HepG2 (cell line): ENCODE results near the gene COASY. TPM values are rescaled to one million over a fixed set of nuclear protein-coding genes. Genes with fewer than 3 reads are reported as not detected.

ENCODE experiments used
- ADNP ChIP-seq: sonication (generic); formaldehyde crosslinking; IDR thresholded peaks from 2 replicates; pipeline ENCODE4 v1.4.0; 2020; ENCODE audit warnings: missing genetic modification reagents
- ARID2 ChIP-seq: sonication (generic); formaldehyde crosslinking; IDR thresholded peaks from 2 replicates; pipeline ENCODE4 v1.8.1; 2022; ENCODE audit warnings: mild to moderate bottlenecking, missing genetic modification reagents, borderline replicate concordance
- CTCF ChIP-seq: sonication (generic); formaldehyde crosslinking; IDR thresholded peaks from 2 replicates; pipeline ENCODE4 v1.5.0; 2020; ENCODE audit warnings: mild to moderate bottlenecking, missing genetic modification reagents, moderate library complexity
- DPF2 ChIP-seq: sonication (generic); formaldehyde crosslinking; IDR thresholded peaks from 2 replicates; pipeline ENCODE4 v1.4.0; 2020; ENCODE audit warnings: mild to moderate bottlenecking, low read depth, missing genetic modification reagents, borderline replicate concordance
- ETV5 ChIP-seq: IDR thresholded peaks from 2 replicates; pipeline ENCODE4 v1.6.1; 2018; ENCODE audit warnings: missing biosample characterization, missing genetic modification reagents, inconsistent platforms, borderline replicate concordance
- FOXA1 ChIP-seq, 2 experiments: fragments of 450-650 bp in 1 of 2; sonication (generic) in 1 of 2; formaldehyde crosslinking in 1 of 2; IDR thresholded peaks; 2 replicates each; pipeline versions ENCODE4 v1.4.0 to v1.6.1; 2016 to 2020; ENCODE audit warnings: missing genetic modification reagents in 1 of 2
- HCFC1 ChIP-seq: fragments of 150-350 bp; IDR thresholded peaks from 2 replicates; pipeline ENCODE4 v1.6.1; 2014; ENCODE audit warnings: low read depth, low read length
- HMG20A ChIP-seq: IDR thresholded peaks from 2 replicates; pipeline ENCODE4 v1.6.1; 2016; ENCODE audit warnings: borderline replicate concordance
- KLF9 ChIP-seq: IDR thresholded peaks from 2 replicates; pipeline ENCODE4 v1.6.1; 2016; ENCODE audit warnings: low read depth
- PREB ChIP-seq: sonication (generic); formaldehyde crosslinking; IDR thresholded peaks from 2 replicates; pipeline ENCODE4 v1.4.0; 2020; ENCODE audit warnings: missing genetic modification reagents
- PRPF4 ChIP-seq: fragments of 200-400 bp; formaldehyde crosslinking; IDR thresholded peaks from 2 replicates; pipeline ENCODE4 v1.6.1; 2016; ENCODE audit warnings: low read length, low read depth; ENCODE audit not compliant: poor library complexity, severe bottlenecking
- RFX5 ChIP-seq: IDR thresholded peaks from 2 replicates; pipeline ENCODE4 v1.6.1; 2011; ENCODE audit warnings: low read depth, low read length, improper control_type of control experiment
- TARDBP ChIP-seq: sonication (generic); formaldehyde crosslinking; IDR thresholded peaks from 2 replicates; pipeline ENCODE4 v1.8.0; 2022; ENCODE audit warnings: mild to moderate bottlenecking, missing genetic modification reagents
- ZBTB1 ChIP-seq: sonication (generic); formaldehyde crosslinking; IDR thresholded peaks from 2 replicates; pipeline ENCODE4 v1.4.0; 2020; ENCODE audit warnings: missing genetic modification reagents, borderline replicate concordance
- ZNF20 ChIP-seq: sonication (generic); formaldehyde crosslinking; IDR thresholded peaks from 2 replicates; pipeline ENCODE4 v1.4.0; 2020; ENCODE audit warnings: mild to moderate bottlenecking, moderate library complexity, missing genetic modification reagents
- ZNF24 ChIP-seq: fragments of 450-650 bp; IDR thresholded peaks from 2 replicates; pipeline ENCODE4 v1.6.1; 2017; ENCODE audit warnings: antibody characterized with exemption, mild to moderate bottlenecking
- ZNF276 ChIP-seq: sonication (generic); formaldehyde crosslinking; IDR thresholded peaks from 2 replicates; pipeline ENCODE4 v1.4.0; 2020; ENCODE audit warnings: mild to moderate bottlenecking, low read depth, missing genetic modification reagents
- ZNF451 ChIP-seq: sonication (generic); formaldehyde crosslinking; IDR thresholded peaks from 2 replicates; pipeline ENCODE4 v1.5.0; 2020; ENCODE audit warnings: mild to moderate bottlenecking, missing genetic modification reagents
- ZSCAN21 ChIP-seq: sonication (generic); formaldehyde crosslinking; IDR thresholded peaks from 2 replicates; pipeline ENCODE4 v1.8.0; 2022; ENCODE audit warnings: mild to moderate bottlenecking, missing genetic modification reagents, moderate library complexity, borderline replicate concordance
- polyA plus RNA-seq, 8 experiments: library from polyadenylated mRNA; depleted of rRNA in 3 of 8; stranded (reverse) in 7 of 8; unstranded in 1 of 8; fragments of >200 nt; fragmentation: Illumina TruSeq in 4 of 8; extraction: Trizol in 4 of 8; gene quantifications; 2 replicates each; pipeline versions ENCODE4 v1.2.1 to v1.2.3, GENCODE V29; 2011 to 2016; ENCODE audit warnings: low read depth in 4 of 8, missing spikeins in 1 of 8, mixed read lengths in 1 of 8; ENCODE audit not compliant: insufficient read depth in 1 of 8
- total RNA-seq, 5 experiments: library from RNA; depleted of rRNA; stranded (reverse); fragments of >200 nt; fragmentation: Illumina TruSeq; extraction: Trizol; gene quantifications; 2 replicates each; pipeline ENCODE4 v1.2.3, GENCODE V29; 2016; ENCODE audit warnings: low read depth in 1 of 5
- TF ChIP-seq, protein P1 (sequence below): conservative IDR thresholded peaks from 2 replicates; pipeline ENCODE4 v1.6.1; 2018; ENCODE audit warnings: missing genetic modification reagents
- TF ChIP-seq, protein P2 (sequence below): sonication (generic); formaldehyde crosslinking; IDR thresholded peaks from 2 replicates; pipeline ENCODE4 v1.8.1; 2023; ENCODE audit warnings: missing genetic modification reagents, inconsistent platforms, borderline replicate concordance

Gene COASY
- total and polyA plus RNA-seq, 2 of the 13 experiments (the other 11 are each of a cell fraction or from before 2014, with no cell fraction given), result 90.7 to 125 TPM

- TF ChIP-seq ETV5 (CRISPR knock-in tag) (peak; percentile 6; the same call in 1 of the 2 replicates), KLF9 (no peak), ZNF20 (CRISPR knock-in tag) (no peak), ZNF24 (no peak), PRPF4 (no peak), ZNF451 (CRISPR knock-in tag) (peak; percentile 38; the same call in 1 of the 2 replicates), PREB (no peak), ADNP (CRISPR knock-in tag) (peak; percentile 95), DPF2 (CRISPR knock-in tag) (no peak), ZBTB1 (CRISPR knock-in tag) (no peak), RFX5 (no peak), ZNF276 (0 out of 2 replicates have a peak, but pooled peaks have one; percentile 25), FOXA1 (IDR thresholded peaks at IDR 0.05) (no peak), FOXA1 (CRISPR knock-in tag; IDR thresholded peaks at IDR 0.05) (no peak), ARID2 (CRISPR knock-in tag) (no peak), ZSCAN21 (CRISPR knock-in tag) (no peak), HCFC1 (no peak), TARDBP (CRISPR knock-in tag) (no peak), HMG20A (CRISPR knock-in tag) (no peak; the same call in 1 of the 2 replicates), CTCF (peak; percentile 64)
- TF ChIP-seq, protein P1, sequence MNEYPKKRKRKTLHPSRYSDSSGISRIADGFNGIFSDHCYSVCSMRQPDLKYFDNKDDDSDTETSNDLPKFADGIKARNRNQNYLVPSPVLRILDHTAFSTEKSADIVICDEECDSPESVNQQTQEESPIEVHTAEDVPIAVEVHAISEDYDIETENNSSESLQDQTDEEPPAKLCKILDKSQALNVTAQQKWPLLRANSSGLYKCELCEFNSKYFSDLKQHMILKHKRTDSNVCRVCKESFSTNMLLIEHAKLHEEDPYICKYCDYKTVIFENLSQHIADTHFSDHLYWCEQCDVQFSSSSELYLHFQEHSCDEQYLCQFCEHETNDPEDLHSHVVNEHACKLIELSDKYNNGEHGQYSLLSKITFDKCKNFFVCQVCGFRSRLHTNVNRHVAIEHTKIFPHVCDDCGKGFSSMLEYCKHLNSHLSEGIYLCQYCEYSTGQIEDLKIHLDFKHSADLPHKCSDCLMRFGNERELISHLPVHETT (CRISPR knock-in tag), result peak; percentile 70; the same call in 1 of the 2 replicates
- TF ChIP-seq, protein P2, sequence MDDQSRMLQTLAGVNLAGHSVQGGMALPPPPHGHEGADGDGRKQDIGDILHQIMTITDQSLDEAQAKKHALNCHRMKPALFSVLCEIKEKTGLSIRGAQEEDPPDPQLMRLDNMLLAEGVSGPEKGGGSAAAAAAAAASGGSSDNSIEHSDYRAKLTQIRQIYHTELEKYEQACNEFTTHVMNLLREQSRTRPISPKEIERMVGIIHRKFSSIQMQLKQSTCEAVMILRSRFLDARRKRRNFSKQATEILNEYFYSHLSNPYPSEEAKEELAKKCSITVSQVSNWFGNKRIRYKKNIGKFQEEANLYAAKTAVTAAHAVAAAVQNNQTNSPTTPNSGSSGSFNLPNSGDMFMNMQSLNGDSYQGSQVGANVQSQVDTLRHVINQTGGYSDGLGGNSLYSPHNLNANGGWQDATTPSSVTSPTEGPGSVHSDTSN, result 0 out of 2 replicates have a peak, but pooled peaks have one; percentile 27
Measured at GRCh38 chr17:42531455-42532354, 30.2 kb upstream of the COASY start (continued).
